Right lung (tissue), 5 donors: ENCODE results near the gene CCDC87. TPM values are rescaled to one million over a fixed set of nuclear protein-coding genes. Genes with fewer than 3 reads are reported as not detected.

Experiments used
- polyA plus RNA-seq, 5 donors: library from polyadenylated mRNA; unstranded; fragments of 120-200 nt; gene quantifications; one replicate each; pipeline versions ENCODE4 v1.2.1 to v1.2.3, GENCODE V29; 2013; ENCODE audit warnings: inconsistent platforms in 1 of 5, low replicate concordance in 1 of 5; ENCODE audit not compliant: insufficient read length in 5 of 5, insufficient read depth in 1 of 5

CCDC87 gene
- polyA plus RNA-seq, 5 donors: 0.10 to 0.18 (median 0.15) TPM

Other genes with a start within 250 kb of the CCDC87 start
- gene BRMS1, start 248.0 kb downstream of the CCDC87 start, polyA plus RNA-seq: 10 to 100 TPM; 21.8 to 32.5 (median 25.1) TPM
- 10 to 100 TPM; 28.1 to 38.5 (median 31.5) TPM for gene B4GAT1, start 245.4 kb downstream of the CCDC87 start, polyA plus RNA-seq
- gene SLC29A2, start 221.3 kb downstream of the CCDC87 start, polyA plus RNA-seq: 10 to 100 TPM in 2 of 5 donors, 1 to 10 TPM in 3; 7.1 to 12.0 (median 9.5) TPM
- under 1 TPM; 0.14 to 0.38 (median 0.17) TPM for gene NPAS4, start 172.0 kb downstream of the CCDC87 start, polyA plus RNA-seq
- gene MRPL11, start 154.2 kb downstream of the CCDC87 start, polyA plus RNA-seq: 10 to 100 TPM; 63.2 to 78.7 (median 73.0) TPM
- gene PELI3, start 126.2 kb downstream of the CCDC87 start, polyA plus RNA-seq: 1 to 10 TPM; 4.1 to 6.2 (median 4.6) TPM
- gene DPP3, start 112.6 kb downstream of the CCDC87 start, polyA plus RNA-seq: 10 to 100 TPM; 13.5 to 25.4 (median 15.8) TPM
- gene BBS1, start 82.4 kb downstream of the CCDC87 start, polyA plus RNA-seq: 10 to 100 TPM; 54.5 to 80.1 (median 58.5) TPM
- gene ZDHHC24, start 47.0 kb downstream of the CCDC87 start, polyA plus RNA-seq: 1 to 10 TPM; 3.8 to 6.9 (median 5.7) TPM
- gene ACTN3, start 46.2 kb downstream of the CCDC87 start, polyA plus RNA-seq: 1 to 10 TPM in 1 of 5 donors, under 1 TPM in 1, not detected in 3; 0.24 to 3.8 TPM
- gene CTSF, start 24.5 kb downstream of the CCDC87 start, polyA plus RNA-seq: 10 to 100 TPM; 33.9 to 54.7 (median 51.8) TPM
- gene CCS, start 122 bp upstream of the CCDC87 start, polyA plus RNA-seq: 10 to 100 TPM; 69.4 to 95.7 (median 82.2) TPM
- gene RBM14, start 23.6 kb upstream of the CCDC87 start, polyA plus RNA-seq: 10 to 100 TPM; 69.2 to 90.3 (median 81.2) TPM
- gene RBM4, start 45.6 kb upstream of the CCDC87 start, polyA plus RNA-seq: 100 to 1,000 TPM; 222 to 239 (median 232) TPM
- 10 to 100 TPM; 68.7 to 81.9 (median 76.5) TPM for gene RBM4B, start 84.8 kb upstream of the CCDC87 start, polyA plus RNA-seq
- 10 to 100 TPM in 2 of 5 donors, 1 to 10 TPM in 3; 6.1 to 11.5 (median 8.2) TPM for gene SPTBN2, start 136.2 kb upstream of the CCDC87 start, polyA plus RNA-seq